K562 treated with DMSO at 1 percent for 24 hours (cell line): ENCODE results near the gene DLX6. TPM values are rescaled to one million over a fixed set of nuclear protein-coding genes. Genes with fewer than 3 reads are reported as not detected.

Experiments
- total RNA-seq: library from RNA; unstranded; fragments of 300-600 nt; gene quantifications from 2 replicates; pipeline ENCODE4 v1.2.3, GENCODE V29; 2022; ENCODE audit warnings: low read depth; ENCODE audit not compliant: insufficient read depth

DLX6 gene
- total RNA-seq = not detected in 2 replicates

DNA sequence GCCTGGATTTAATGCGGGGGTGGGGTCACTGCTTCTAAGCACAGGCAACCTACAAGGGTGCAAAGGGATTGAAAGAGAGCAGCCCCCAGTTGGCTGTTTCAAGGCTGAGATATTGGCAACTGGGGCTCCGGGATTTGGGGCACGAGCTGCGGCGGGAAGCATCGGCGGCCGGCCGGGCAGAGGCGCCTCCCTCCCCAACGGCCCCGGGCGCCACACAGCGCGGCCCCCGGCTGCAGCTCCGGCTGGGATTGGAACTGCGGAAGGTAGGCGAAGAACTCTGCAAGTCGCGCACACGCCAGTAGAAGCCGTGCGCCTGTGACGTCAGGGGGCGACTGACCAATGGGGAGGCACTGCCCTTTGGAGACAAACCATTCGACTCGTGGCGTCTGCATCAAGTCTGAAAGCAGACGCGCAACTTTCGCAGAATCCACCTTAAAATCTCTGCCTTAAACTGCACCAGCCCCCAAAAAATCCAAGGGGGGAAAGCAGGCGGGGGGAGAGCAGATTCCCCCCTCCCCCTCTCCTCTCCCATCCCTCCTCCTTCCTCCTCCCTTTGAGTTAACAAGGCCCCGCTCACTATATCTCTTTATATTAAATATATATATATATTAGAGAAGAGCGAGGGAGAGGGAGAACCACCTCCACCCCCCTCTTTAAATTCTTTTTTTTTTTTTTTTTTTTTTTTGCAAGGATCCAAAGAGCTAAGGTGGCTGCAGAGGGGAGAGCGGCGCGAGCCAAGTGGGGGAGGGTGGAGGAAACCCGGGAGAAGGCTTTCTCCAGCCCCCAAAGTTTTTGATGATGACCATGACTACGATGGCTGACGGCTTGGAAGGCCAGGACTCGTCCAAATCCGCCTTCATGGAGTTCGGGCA, at the start of gene DLX6:
TSS of gene DLX6 (plus strand) at position 371 of the 872 bp plus-strand sequence. CDS start at position 796, 425 bp downstream.

DNA sequence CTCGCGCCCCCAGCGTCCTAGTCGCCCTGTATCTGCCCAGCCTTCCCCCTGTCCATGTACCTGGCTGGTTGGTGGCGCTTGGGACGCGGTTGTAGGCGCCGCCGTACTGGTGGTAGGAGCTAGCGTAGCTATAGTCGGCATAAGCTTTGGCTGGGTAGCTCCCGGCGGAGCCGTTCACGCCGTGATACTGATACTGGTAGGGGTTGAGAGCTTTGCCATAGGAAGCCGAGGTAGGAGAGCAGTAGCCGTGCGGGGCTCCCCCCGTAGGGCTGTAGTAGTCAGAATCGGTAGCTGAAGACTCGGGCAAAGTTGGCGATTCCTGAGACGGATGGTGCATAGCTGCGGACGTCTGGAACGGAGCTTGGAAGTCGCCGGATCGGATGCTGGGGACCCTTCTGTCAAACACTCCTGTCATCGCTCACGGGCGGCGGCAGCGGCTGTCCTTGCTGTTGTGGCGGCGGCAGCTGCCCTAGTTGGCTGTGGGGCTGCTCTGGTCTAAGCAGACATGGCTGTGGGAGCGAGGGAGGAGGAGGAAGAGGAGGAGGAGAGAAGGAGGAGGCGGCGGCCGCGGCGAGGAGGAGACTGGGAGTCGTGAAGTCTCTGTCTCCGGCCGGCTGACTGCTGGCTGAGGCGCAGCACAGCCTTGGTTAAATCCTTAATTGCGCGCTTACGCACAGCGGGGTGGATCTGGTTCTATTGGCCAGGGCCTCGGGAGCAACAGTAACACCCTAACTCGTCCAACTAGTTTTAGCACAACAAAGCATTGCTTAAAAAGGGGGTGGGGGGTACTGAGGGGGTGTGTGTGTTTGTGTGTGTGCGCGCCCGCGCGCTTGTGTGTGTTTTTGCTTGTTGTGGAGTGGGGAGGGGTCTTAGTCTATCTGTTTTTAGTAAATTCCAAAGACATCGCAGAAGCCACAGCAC, 19.1 kb downstream of the DLX6 start, which contains the start of gene DLX5:
TSS of gene DLX5 (minus strand) at position 623 of the 921 bp plus-strand sequence. CDS start at position 415, 208 bp downstream.

Other genes starting within 250 kb of the DLX6 start
- not detected in 2 replicates for gene DLX5, start 19.3 kb downstream of the DLX6 start, total RNA-seq
- 29.6 and 32.0 TPM in 2 replicates for gene SDHAF3, start 112.1 kb downstream of the DLX6 start, total RNA-seq